HUES48 (cell line): ENCODE data around the gene VMP1.
"Not testable (repeated sequence)": the region's sequence is repeated elsewhere in the genome, so short reads cannot be mapped to it uniquely, and the experiment has no call there.

Experiments used
- H3K27ac ChIP-seq: one replicate; pipeline ENCODE4 v1.7.0; 2013; ENCODE audit warnings: low read depth, low read length, inconsistent platforms
- H3K27me3 ChIP-seq: 2 replicates; pipeline ENCODE4 v1.6.1; 2013; ENCODE audit warnings: mild to moderate bottlenecking, low read length; ENCODE audit not compliant: control insufficient read depth, insufficient read depth
- H3K36me3 ChIP-seq: 2 replicates; pipeline ENCODE4 v1.6.1; 2013; ENCODE audit warnings: low read length; ENCODE audit not compliant: control insufficient read depth, insufficient read depth
- H3K4me1 ChIP-seq: 2 replicates; pipeline ENCODE4 v1.6.1; 2013; ENCODE audit warnings: mild to moderate bottlenecking, low read length; ENCODE audit not compliant: control insufficient read depth, insufficient read depth
- H3K4me3 ChIP-seq: 2 replicates; pipeline ENCODE4 v1.5.1; 2013; ENCODE audit warnings: mild to moderate bottlenecking, low read depth, low read length
- H3K9ac ChIP-seq: 2 replicates; pipeline ENCODE4 v1.6.1; 2013; ENCODE audit warnings: mild to moderate bottlenecking, low read depth, low read length, moderate library complexity
- H3K9me3 ChIP-seq: 2 replicates; pipeline ENCODE4 v1.6.1; 2013; ENCODE audit warnings: low read length; ENCODE audit not compliant: control insufficient read depth, insufficient read depth

VMP1 gene

GRCh38 chr17:59873414-59873813 is 166.0 kb downstream of the VMP1 start:
- not testable (repeated sequence) for H3K4me1 ChIP-seq, H3K9me3 ChIP-seq, H3K27me3 ChIP-seq, H3K27ac ChIP-seq, H3K4me3 ChIP-seq, H3K9ac ChIP-seq
- H3K36me3 ChIP-seq = peaks cover 51% of the 10 kb centered on the region

GRCh38 chr17:59874376-59874775 is 166.9 kb downstream of the VMP1 start:
- Histone ChIP-seq H3K27ac (no peak overlapping the region), H3K9me3 (no peaks in the 10 kb centered on the region), H3K27me3 (no peaks in the 10 kb centered on the region), H3K4me3 (no peak overlapping the region), H3K4me1 (no peaks in the 10 kb centered on the region), H3K36me3 (peaks cover 51% of the 10 kb centered on the region), H3K9ac (no peak overlapping the region)

GRCh38 chr17:59876107-59876506 is 168.7 kb downstream of the VMP1 start:
- peaks cover 56% of the 10 kb centered on the region for H3K36me3 ChIP-seq
- H3K27ac ChIP-seq = no peak overlapping the region
- H3K9ac ChIP-seq = no peak overlapping the region
- no peak overlapping the region for H3K4me3 ChIP-seq
- H3K9me3 ChIP-seq = no peaks in the 10 kb centered on the region
- no peaks in the 10 kb centered on the region for H3K4me1 ChIP-seq
- H3K27me3 ChIP-seq = no peaks in the 10 kb centered on the region

- no peak overlapping the region for H3K4me3 ChIP-seq
- H3K27ac ChIP-seq = no peak overlapping the region
- no peaks in the 10 kb centered on the region for H3K9me3 ChIP-seq
- H3K4me1 ChIP-seq = no peaks in the 10 kb centered on the region
- H3K27me3 ChIP-seq = no peaks in the 10 kb centered on the region
- no peak overlapping the region for H3K9ac ChIP-seq
- peaks cover 56% of the 10 kb centered on the region for H3K36me3 ChIP-seq
These were observed 170.5 kb downstream of the VMP1 start for GRCh38 chr17:59877965-59878364.

- peaks cover 56% of the 10 kb centered on the region for H3K36me3 ChIP-seq
- H3K27ac ChIP-seq = no peak overlapping the region
- H3K9ac ChIP-seq = no peak overlapping the region
- H3K9me3 ChIP-seq = no peaks in the 10 kb centered on the region
- H3K4me3 ChIP-seq = no peak overlapping the region
- no peaks in the 10 kb centered on the region for H3K27me3 ChIP-seq
- H3K4me1 ChIP-seq = no peaks in the 10 kb centered on the region
These were observed 171.2 kb downstream of the VMP1 start for GRCh38 chr17:59878624-59879023.

- peaks cover 54% of the 10 kb centered on the region for H3K36me3 ChIP-seq
- no peak overlapping the region for H3K27ac ChIP-seq
- H3K9me3 ChIP-seq = no peaks in the 10 kb centered on the region
- no peaks in the 10 kb centered on the region for H3K4me1 ChIP-seq
- H3K9ac ChIP-seq = no peak overlapping the region
- H3K27me3 ChIP-seq = no peaks in the 10 kb centered on the region
- H3K4me3 ChIP-seq = no peak overlapping the region
These were observed 177.4 kb downstream of the VMP1 start for GRCh38 chr17:59884861-59885260.

GRCh38 chr17:59888145-59888750 is 180.8 kb downstream of the VMP1 start:
- H3K9me3 ChIP-seq = no peaks in the 10 kb centered on the region
- H3K4me3 ChIP-seq = no peak overlapping the region
- H3K9ac ChIP-seq = no peak overlapping the region
- no peaks in the 10 kb centered on the region for H3K27me3 ChIP-seq
- H3K36me3 ChIP-seq = peaks cover 41% of the 10 kb centered on the region
- H3K27ac ChIP-seq = no peak overlapping the region
- H3K4me1 ChIP-seq = no peaks in the 10 kb centered on the region

- Histone ChIP-seq H3K9ac (no peak overlapping the region), H3K27me3 (no peaks in the 10 kb centered on the region), H3K9me3 (no peaks in the 10 kb centered on the region), H3K4me3 (no peak overlapping the region), H3K36me3 (peaks cover 20% of the 10 kb centered on the region), H3K27ac (no peak overlapping the region), H3K4me1 (no peaks in the 10 kb centered on the region)
These were observed 183.3 kb downstream of the VMP1 start for GRCh38 chr17:59890720-59891119.
